Lower leg skin (tissue), 3 donors: ENCODE results near the gene FNDC3B.

ENCODE experiments used
- POLR2A ChIP-seq, 2 donors: fragments of 450-650 bp; IDR thresholded peaks; one replicate each; pipeline ENCODE4 v1.6.1; 2016 to 2017; ENCODE audit warnings: antibody characterized with exemption in 2 of 2, mild to moderate bottlenecking in 1 of 2, moderate library complexity in 1 of 2
- TF ChIP-seq, protein P1 (sequence below), 3 donors: fragments of 450-650 bp; IDR thresholded peaks; one replicate each; pipeline ENCODE4 v1.5.1; 2016; ENCODE audit warnings: antibody characterized with exemption in 3 of 3, mild to moderate bottlenecking in 3 of 3, moderate library complexity in 2 of 3

DNA sequence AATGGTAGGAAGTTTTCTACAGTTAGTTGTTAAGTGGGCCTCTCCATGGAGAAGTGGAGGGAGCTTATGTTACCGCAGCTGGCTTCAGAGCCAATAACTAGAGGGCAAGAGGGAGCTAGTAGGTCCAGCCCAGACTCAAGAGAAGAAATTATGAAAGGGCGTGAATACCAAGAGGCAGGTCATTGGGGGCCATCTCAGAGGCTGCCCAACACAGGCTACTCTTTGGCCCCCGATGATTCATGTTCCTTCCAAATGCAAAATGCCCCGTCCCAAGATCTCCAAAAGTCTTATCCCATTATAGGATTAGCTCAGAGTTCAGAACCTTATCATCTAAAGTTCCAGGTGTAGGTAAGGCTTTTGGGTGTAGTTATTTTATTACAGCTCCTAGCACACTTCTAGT is 94.5 kb downstream of the FNDC3B start:
- TF ChIP-seq, protein P1, sequence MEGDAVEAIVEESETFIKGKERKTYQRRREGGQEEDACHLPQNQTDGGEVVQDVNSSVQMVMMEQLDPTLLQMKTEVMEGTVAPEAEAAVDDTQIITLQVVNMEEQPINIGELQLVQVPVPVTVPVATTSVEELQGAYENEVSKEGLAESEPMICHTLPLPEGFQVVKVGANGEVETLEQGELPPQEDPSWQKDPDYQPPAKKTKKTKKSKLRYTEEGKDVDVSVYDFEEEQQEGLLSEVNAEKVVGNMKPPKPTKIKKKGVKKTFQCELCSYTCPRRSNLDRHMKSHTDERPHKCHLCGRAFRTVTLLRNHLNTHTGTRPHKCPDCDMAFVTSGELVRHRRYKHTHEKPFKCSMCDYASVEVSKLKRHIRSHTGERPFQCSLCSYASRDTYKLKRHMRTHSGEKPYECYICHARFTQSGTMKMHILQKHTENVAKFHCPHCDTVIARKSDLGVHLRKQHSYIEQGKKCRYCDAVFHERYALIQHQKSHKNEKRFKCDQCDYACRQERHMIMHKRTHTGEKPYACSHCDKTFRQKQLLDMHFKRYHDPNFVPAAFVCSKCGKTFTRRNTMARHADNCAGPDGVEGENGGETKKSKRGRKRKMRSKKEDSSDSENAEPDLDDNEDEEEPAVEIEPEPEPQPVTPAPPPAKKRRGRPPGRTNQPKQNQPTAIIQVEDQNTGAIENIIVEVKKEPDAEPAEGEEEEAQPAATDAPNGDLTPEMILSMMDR (IDR thresholded peaks at IDR 0.05), result no peak
- TF ChIP-seq POLR2A (IDR thresholded peaks at IDR 0.05), result no peak
